22Rv1 (cell line): ENCODE measurements around the gene LHPP.

Source experiments
- ZFX ChIP-seq: fragments of 450-650 bp; IDR thresholded peaks from 2 replicates; pipeline ENCODE4 v1.6.1; 2017; ENCODE audit warnings: antibody characterized with exemption, borderline replicate concordance
- TF ChIP-seq, protein P1 (sequence below): fragments of 450-650 bp; IDR thresholded peaks from 2 replicates; pipeline ENCODE4 v1.5.1; 2017; ENCODE audit warnings: mild to moderate bottlenecking

GRCh38 chr10:124612611-124613498, 151.2 kb downstream of the LHPP start:
- TF ChIP-seq, protein P1, sequence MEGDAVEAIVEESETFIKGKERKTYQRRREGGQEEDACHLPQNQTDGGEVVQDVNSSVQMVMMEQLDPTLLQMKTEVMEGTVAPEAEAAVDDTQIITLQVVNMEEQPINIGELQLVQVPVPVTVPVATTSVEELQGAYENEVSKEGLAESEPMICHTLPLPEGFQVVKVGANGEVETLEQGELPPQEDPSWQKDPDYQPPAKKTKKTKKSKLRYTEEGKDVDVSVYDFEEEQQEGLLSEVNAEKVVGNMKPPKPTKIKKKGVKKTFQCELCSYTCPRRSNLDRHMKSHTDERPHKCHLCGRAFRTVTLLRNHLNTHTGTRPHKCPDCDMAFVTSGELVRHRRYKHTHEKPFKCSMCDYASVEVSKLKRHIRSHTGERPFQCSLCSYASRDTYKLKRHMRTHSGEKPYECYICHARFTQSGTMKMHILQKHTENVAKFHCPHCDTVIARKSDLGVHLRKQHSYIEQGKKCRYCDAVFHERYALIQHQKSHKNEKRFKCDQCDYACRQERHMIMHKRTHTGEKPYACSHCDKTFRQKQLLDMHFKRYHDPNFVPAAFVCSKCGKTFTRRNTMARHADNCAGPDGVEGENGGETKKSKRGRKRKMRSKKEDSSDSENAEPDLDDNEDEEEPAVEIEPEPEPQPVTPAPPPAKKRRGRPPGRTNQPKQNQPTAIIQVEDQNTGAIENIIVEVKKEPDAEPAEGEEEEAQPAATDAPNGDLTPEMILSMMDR = no peak
- no peak for TF ChIP-seq ZFX
